ENCODE measurements around the gene ABCD2. TPM values are rescaled to one million over a fixed set of nuclear protein-coding genes. Genes with fewer than 3 reads are reported as not detected.

The ABCD2 gene
- total and polyA plus RNA-seq, 2 donors (not counting 3 experiments of a cell fraction or from before 2014, with no cell fraction given), result not detected

- FAIRE-seq, result no peak
- no peaks in the 10 kb centered on the region for H3K79me2 ChIP-seq (ENCODE audit: control insufficient read depth, insufficient read depth, low read length)
- intact Hi-C loops (cut with micrococcal nuclease) (loop anchor here (5.0 kb wide), 1 partner anchor 176 kb away; the partner anchor contains the start of gene KIF21A), dilution Hi-C loops (cut with MboI; ENCODE audit: extremely low pct_ligation_motif_present, low sequenced_read_pairs) (no loop called here)
- CTCF ChIA-PET, result no interaction called here
- H3K36me3 ChIP-seq (ENCODE audit: control insufficient read depth in 2 of 2, extremely low read depth in 1 of 2, insufficient read depth in 2 of 2, low read length in 2 of 2), result no peaks in the 10 kb centered on the region
- H4K20me1 ChIP-seq (replicated peaks; ENCODE audit: control insufficient read depth, extremely low read depth, insufficient read depth, low read length), result no peaks in the 10 kb centered on the region
- H3K9me1 ChIP-seq (replicated peaks; ENCODE audit: control insufficient read depth, extremely low read depth, insufficient read depth, low read length), result no peaks in the 10 kb centered on the region
- DNase-seq (ENCODE audit: low read depth, low spot score), result no peak
- POLR2A ChIA-PET, result no interaction called here
- no peak overlapping the region for H2AFZ ChIP-seq (ENCODE audit: low read depth, low read length)
- BruUV-seq (replicated peaks), result no TSS peak
- H3K9ac ChIP-seq (replicated peaks; ENCODE audit: extremely low read depth, insufficient read depth, low read length), result no peak overlapping the region
- no peaks in the 10 kb centered on the region for H3K9me3 ChIP-seq (replicated peaks; ENCODE audit: control insufficient read depth, insufficient read depth, low read length)
- H3K4me2 ChIP-seq (ENCODE audit: insufficient read depth, low read length), result no peak overlapping the region
- no peak overlapping the region for H3K4me3 ChIP-seq (replicated peaks in 1 of 3; ENCODE audit: insufficient read depth in 1 of 3, low read depth in 1 of 3, low read length in 3 of 3)
- peaks cover 8 to 15% of the 10 kb centered on the region in 2 experiments for H3K27me3 ChIP-seq (ENCODE audit: control insufficient read depth in 2 of 2, insufficient read depth in 2 of 2, low read length in 2 of 2)
- TF ChIP-seq EZH2 (IDR thresholded peaks at IDR 0.05; ENCODE audit: borderline replicate concordance, low read depth, low read length, severe bottlenecking), result no peak
- no peak for TF ChIP-seq CTCF (IDR thresholded peaks at IDR 0.05; ENCODE audit: extremely low read depth in 1 of 2, insufficient read depth in 1 of 2, low read depth in 1 of 2, low read length in 2 of 2)
- TF ChIP-seq MYC (IDR thresholded peaks at IDR 0.05; ENCODE audit: low read depth, low read length), result no peak
- no peak for TF ChIP-seq GATA2 (IDR thresholded peaks at IDR 0.05; ENCODE audit: insufficient read depth, insufficient read length, low read depth, low read length)
- TF ChIP-seq JUN (IDR thresholded peaks at IDR 0.05; ENCODE audit: borderline replicate concordance, insufficient read depth, insufficient read length, low read depth), result no peak
- no peak overlapping the region for H3K27ac ChIP-seq (ENCODE audit: insufficient read depth, low read depth, low read length)
- peaks cover 3% of the 10 kb centered on the region for H3K4me1 ChIP-seq (ENCODE audit: control insufficient read depth, extremely low read depth, insufficient read depth, low read length)
Measured at GRCh38 chr12:39617887-39618286, 1.7 kb downstream of the ABCD2 start.

- H3K9me3 ChIP-seq (replicated peaks; ENCODE audit: control insufficient read depth, insufficient read depth, low read length), result no peaks in the 10 kb centered on the region
- ChIA-PET CTCF (no interaction called here), POLR2A (no interaction called here)
- no peaks in the 10 kb centered on the region for H3K36me3 ChIP-seq (ENCODE audit: control insufficient read depth in 2 of 2, extremely low read depth in 1 of 2, insufficient read depth in 2 of 2, low read length in 2 of 2)
- H3K4me3 ChIP-seq (replicated peaks in 1 of 3; ENCODE audit: insufficient read depth in 1 of 3, low read depth in 1 of 3, low read length in 3 of 3), result no peak overlapping the region
- intact Hi-C loops (cut with micrococcal nuclease), result loop anchor here (5.0 kb wide), 1 partner anchor 174 kb away; the partner anchor contains the start of gene KIF21A
- H3K79me2 ChIP-seq (ENCODE audit: control insufficient read depth, insufficient read depth, low read length), result no peaks in the 10 kb centered on the region
- DNase-seq (ENCODE audit: low read depth, low spot score) (no peak), FAIRE-seq (no peak)
- TF ChIP-seq JUN (IDR thresholded peaks at IDR 0.05; ENCODE audit: borderline replicate concordance, insufficient read depth, insufficient read length, low read depth) (no peak), GATA2 (IDR thresholded peaks at IDR 0.05; ENCODE audit: insufficient read depth, insufficient read length, low read depth, low read length) (no peak), POLR2AphosphoS5 (IDR thresholded peaks at IDR 0.05; ENCODE audit: insufficient read depth, low read depth, low read length) (no peak)
- H3K27me3 ChIP-seq (ENCODE audit: control insufficient read depth in 2 of 2, insufficient read depth in 2 of 2, low read length in 2 of 2), result peaks cover 8 to 14% of the 10 kb centered on the region in 2 experiments
- H3K9me1 ChIP-seq (replicated peaks; ENCODE audit: control insufficient read depth, extremely low read depth, insufficient read depth, low read length), result no peaks in the 10 kb centered on the region
- H4K20me1 ChIP-seq (replicated peaks; ENCODE audit: control insufficient read depth, extremely low read depth, insufficient read depth, low read length), result no peaks in the 10 kb centered on the region
- dilution Hi-C loops (cut with MboI; ENCODE audit: extremely low pct_ligation_motif_present, low sequenced_read_pairs), result no loop called here
- no peak overlapping the region for H3K4me2 ChIP-seq (ENCODE audit: insufficient read depth, low read length)
- H2AFZ ChIP-seq (ENCODE audit: low read depth, low read length), result no peak overlapping the region
- H3K27ac ChIP-seq (ENCODE audit: insufficient read depth, low read depth, low read length), result no peak overlapping the region
- peaks cover 3% of the 10 kb centered on the region for H3K4me1 ChIP-seq (ENCODE audit: control insufficient read depth, extremely low read depth, insufficient read depth, low read length)
- BruUV-seq (replicated peaks), result no TSS peak
- no peak overlapping the region for H3K9ac ChIP-seq (replicated peaks; ENCODE audit: extremely low read depth, insufficient read depth, low read length)
Measured at GRCh38 chr12:39616666-39617065, 2.9 kb downstream of the ABCD2 start.
